GM03348 (cell line): ENCODE measurements around the gene PARVA.
A peak's percentile ranks its signal among the peaks of the same experiment; 100 is the strongest.

ENCODE experiments used
- DNase-seq: peaks from one replicate; pipeline ENCODE4 v3.0.0; 2012; ENCODE audit warnings: low spot score

Gene PARVA

DNA sequence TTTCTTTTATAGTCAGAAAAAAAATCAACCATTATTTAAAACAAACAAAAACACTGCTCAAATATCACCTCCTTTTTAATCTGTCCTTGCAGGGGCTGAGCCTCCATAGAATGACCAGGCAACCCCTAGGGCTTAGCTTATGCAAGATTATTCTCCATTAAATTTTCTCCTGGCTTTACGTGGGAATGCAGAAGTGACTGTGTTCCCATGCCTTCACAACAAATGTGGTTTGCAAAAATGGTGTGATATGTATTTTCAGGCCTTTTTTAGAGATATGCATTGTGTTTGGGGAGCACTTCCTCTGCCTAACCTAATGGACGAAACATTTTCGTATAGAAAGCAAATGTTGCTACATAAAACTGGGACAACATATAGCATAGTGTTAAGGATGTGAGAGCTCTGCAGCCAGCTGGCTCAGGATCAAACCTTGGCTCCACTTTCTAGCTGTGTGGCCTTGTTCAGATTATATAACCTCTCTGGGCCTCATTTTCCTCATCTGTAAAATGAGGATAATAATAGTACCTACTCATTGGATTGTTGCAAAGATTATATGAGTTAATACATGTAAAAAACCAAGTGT is 82.6 kb downstream of the PARVA start:
- no peak for DNase-seq

DNA sequence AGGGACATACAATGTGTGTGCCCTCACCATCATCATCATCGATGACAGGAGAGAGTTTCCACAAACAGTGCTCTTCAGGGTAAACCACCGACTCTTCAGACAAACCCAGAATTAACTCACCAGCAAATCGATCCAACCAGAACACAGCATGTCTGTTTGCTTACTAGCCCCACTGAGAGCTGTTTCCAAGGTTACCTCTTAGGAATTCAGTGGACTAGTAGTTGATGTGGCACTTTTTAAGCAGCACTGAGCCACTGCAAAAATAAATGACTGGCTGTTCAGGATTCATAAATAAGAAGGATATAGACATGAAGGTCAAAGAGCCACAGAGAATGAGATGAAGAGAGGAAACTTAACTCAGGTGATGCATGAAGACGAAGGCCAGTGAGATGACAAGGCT is 83.1 kb downstream of the PARVA start:
- no peak for DNase-seq

- DNase-seq: no peak
Measured at GRCh38 chr11:12461516-12461915, 84.1 kb downstream of the PARVA start.

GRCh38 chr11:12464303-12464702 is 86.9 kb downstream of the PARVA start:
- DNase-seq: no peak

DNA sequence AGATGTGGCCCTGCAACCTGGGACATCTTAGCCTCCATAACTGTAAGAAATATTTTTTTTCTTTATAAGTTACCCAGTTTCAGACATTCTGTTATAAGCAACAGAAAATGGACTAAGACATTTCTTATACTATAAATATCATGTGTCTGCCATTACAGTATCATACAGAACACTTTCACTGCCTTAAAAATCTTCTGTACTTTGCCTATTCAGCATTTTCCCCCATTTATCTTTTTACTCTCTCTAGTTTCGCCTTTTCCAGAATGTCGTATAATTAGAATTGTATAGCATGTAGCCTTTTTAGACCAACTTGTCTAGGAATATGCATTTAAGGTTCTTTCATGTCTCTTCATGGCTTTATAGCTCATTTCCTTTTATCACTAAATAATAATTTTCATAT is 88.0 kb downstream of the PARVA start:
- DNase-seq: no peak

GRCh38 chr11:12467610-12468009 is 90.2 kb downstream of the PARVA start:
- no peak for DNase-seq

DNA sequence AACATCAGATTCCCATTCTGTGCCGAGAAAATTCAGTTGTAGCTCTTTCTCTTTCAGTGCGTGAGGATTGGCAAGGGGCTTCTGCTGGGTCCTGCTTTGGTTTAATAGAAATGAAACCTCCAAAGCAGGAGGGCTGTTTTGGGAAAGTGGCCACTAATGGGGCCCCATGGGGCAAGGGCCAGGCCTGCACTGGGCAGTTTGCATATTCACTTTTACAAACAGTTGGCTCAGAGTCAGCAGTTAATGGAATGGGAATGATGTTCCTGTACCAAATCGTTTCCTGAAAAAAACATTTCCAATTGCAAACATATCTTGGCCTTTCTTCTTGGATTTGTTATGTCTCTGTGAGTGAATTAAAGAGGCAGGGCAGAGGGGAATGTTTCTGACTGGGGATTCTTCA is 92.1 kb downstream of the PARVA start:
- DNase-seq: peak; percentile 50

- no peak for DNase-seq
Measured at GRCh38 chr11:12470236-12470635, 92.9 kb downstream of the PARVA start.

- no peak for DNase-seq
Measured at GRCh38 chr11:12472401-12473005, 95.1 kb downstream of the PARVA start.

- no peak for DNase-seq
Measured at GRCh38 chr11:12473381-12473780, 96.0 kb downstream of the PARVA start.

- DNase-seq: no peak
Measured at GRCh38 chr11:12474871-12475270, 97.5 kb downstream of the PARVA start.

DNA sequence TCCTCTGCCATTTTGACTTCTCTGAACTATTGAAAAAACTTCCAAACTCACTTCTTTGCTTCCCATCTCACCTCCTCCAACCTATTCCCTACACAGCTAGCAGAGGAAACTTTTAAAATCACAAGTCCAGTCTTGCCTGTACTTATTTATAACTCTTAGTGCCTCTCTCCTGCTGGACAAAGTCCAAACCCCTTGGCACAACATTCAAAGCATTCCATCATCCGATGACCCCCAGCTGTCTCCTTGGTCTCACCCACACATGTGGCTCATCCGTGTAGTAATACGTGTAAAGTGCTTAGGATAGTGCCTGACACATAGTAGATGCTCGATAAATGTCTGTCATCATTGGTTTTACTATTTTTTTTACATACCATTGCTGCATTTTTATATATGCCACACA is 101.4 kb downstream of the PARVA start:
- no peak for DNase-seq

GRCh38 chr11:12480401-12480800 is 103.0 kb downstream of the PARVA start:
- DNase-seq: no peak

DNA sequence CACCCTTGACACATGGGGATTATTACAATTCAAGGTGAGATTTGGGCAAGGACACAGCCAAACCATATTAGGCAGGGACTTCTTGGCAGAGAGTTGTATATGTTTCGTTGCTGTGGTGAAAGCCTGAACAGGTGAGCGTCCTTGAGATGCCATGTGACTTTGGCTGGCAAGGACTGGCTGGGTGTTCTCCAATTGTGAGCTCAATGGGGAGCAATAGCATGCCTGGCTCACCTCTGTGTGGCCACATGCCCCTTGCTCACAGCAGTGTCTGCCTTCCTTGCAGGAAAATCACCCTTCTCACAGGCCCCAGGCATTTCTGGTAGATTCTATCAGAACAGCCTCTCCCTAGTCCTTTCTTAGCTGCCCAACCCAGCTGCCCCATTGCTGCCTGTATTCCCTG is 105.5 kb downstream of the PARVA start:
- DNase-seq: no peak

DNA sequence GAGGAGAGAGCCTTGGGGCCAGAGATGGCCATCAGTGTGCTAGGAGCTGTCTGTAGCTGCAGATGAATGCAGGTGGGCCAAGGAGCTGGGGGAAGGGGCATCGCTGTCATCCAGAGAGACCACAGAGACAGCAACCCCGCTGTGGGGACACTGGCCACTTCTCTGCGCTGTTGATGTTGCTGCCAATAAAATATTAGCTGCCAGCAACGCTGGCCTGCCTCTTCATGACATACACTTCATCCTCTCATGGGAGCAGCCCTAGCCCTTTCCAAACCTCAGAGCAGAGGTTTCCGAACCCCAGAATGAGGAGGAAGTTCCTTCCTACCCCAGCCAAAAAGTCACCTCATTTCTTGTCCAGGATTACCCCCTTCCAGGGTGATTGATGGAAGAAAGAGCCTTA is 106.2 kb downstream of the PARVA start:
- no peak for DNase-seq

DNA sequence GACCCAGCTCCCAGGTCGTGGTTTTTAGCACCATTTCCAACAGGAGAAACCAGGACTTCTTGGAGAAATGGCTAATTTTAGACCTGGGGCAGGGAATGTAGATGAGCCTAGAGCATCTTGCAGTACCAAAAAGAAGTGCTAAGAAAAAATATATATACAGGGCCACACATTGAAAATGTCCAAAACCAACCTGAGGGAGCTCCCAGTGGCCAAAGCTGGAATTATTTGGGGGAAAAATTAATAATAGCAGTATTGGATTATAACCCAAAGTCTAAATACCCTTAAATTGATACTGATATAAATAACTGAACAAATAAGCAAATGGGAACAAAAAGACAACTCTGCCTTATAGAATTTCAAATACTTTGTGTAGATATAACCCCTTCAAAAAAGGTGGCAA is 108.0 kb downstream of the PARVA start:
- no peak for DNase-seq

- no peak for DNase-seq
Measured at GRCh38 chr11:12489246-12489772, 111.9 kb downstream of the PARVA start.

- peak; percentile 45 for DNase-seq
Measured at GRCh38 chr11:12494699-12495098, 117.3 kb downstream of the PARVA start.

DNA sequence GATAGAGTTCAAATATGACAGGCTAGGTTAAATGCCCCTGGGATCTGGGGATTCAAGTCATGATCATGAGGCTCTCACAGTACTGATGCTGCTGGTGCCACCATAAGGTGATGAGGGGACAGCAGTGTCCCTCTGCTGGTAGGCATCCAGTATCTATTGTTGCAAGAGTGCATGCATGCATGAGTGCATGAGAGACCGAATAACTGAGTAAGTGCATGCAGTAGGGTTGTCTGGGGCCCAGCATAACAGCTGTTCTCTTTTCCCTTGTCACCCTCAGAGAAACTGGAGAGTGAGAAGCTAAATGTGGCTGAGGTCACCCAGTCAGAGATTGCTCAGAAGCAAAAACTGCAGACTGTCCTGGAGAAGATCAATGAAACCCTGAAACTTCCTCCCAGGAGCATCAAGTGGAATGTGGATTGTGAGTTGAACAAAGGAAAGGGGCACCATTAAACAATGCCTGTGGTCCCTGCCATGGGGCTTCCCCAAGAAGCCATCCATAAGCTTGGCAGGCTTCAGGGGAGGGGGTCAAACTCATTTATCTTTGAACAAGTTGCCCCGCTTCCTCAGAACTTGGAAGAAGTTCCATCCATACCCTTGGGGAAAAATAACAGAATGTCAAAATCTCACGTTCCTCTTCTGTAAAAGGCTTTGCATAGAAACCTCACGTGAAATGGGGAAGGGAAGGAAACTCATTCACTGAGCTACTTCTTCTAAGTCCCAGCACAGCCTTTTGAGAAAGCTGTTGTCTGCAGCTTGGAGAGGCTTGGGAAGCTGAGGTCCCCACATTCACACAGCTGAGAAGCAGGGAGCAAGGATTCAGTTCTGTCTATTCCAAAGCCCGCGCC is 119.0 kb downstream of the PARVA start:
- no peak for DNase-seq

GRCh38 chr11:12497431-12497830 is 120.1 kb downstream of the PARVA start:
- no peak for DNase-seq

DNA sequence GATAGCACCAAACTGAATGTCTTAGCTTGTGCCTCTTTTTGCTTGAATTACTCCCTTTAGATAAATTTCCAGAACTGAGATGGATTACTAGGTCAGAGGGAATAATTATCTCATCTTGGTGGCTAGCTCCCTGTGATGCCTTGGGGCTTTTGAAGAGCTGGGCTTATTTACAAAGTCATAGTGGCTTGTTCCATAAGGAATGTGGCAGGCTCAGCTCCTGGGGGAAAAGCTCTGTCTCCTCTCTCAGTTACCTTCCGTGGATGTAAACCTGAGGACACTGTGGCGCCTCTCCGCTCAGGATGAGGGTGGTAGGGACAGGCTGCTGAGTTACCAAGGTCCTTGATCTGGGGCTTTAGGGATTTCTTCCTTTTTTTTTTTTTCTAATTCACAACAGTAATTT is 121.7 kb downstream of the PARVA start:
- no peak for DNase-seq

DNA sequence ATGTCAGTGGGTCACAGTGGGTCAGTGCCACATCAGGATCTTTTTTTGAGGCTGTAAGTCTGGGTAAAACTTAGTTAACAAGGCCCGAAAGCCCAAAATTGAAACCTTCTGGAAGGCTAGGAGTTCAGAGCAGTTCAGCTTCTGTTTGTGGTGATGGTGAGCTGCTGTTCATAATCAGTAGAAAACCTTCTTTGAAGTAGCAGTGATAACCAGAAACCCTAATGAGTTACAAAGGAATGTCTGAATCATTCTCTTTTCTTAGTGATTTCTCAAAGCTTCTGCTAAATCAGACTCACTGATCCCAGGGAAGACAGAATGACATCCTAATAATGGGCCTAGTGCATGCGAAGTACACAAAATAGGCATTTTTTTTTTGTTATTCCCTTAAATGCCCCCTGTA is 124.7 kb downstream of the PARVA start:
- DNase-seq: peak; percentile 33

- DNase-seq: no peak
Measured at GRCh38 chr11:12503039-12503484, 125.7 kb downstream of the PARVA start.
